Measurements from ENCODE around the gene SBNO1.
A peak's percentile ranks its signal among the peaks of the same experiment; 100 is the strongest.
"Not testable (repeated sequence)": the region's sequence is repeated elsewhere in the genome, so short reads cannot be mapped to it uniquely, and the experiment has no call there.

The SBNO1 gene

GRCh38 chr12:123388951-123389559 is 24.4 kb upstream of the SBNO1 start:
- DNase-seq (no peak), ATAC-seq (no peak)

- DNase-seq (peak; percentile 79), ATAC-seq (peak; percentile 43)
Observed at GRCh38 chr12:123388177-123388950, 23.7 kb upstream of the SBNO1 start.

- DNase-seq (peak; percentile 21), ATAC-seq (no peak)
Observed at GRCh38 chr12:123387508-123388176, 23.0 kb upstream of the SBNO1 start.

GRCh38 chr12:123385536-123385935 is 20.9 kb upstream of the SBNO1 start:
- DNase-seq, ATAC-seq: not testable (repeated sequence)

- DNase-seq, result no peak
- no peak for ATAC-seq
Observed at GRCh38 chr12:123384994-123385376, 20.3 kb upstream of the SBNO1 start.

GRCh38 chr12:123384318-123384993 is 19.8 kb upstream of the SBNO1 start:
- peak; percentile 37 for DNase-seq
- no peak for ATAC-seq

- no peak for ATAC-seq
- no peak for DNase-seq
Observed at GRCh38 chr12:123382684-123383083, 18.0 kb upstream of the SBNO1 start.

GRCh38 chr12:123379391-123379790 is 14.7 kb upstream of the SBNO1 start:
- DNase-seq (no peak), ATAC-seq (no peak)

- not testable (repeated sequence) for ATAC-seq, DNase-seq
Observed at GRCh38 chr12:123372415-123372814, 7.8 kb upstream of the SBNO1 start.

- not testable (repeated sequence) for ATAC-seq, DNase-seq
Observed at GRCh38 chr12:123371667-123372368, 7.2 kb upstream of the SBNO1 start.

GRCh38 chr12:123369229-123369628 is 4.6 kb upstream of the SBNO1 start:
- ATAC-seq (no peak), DNase-seq (no peak)

GRCh38 chr12:123368431-123368830 is 3.8 kb upstream of the SBNO1 start:
- ATAC-seq, DNase-seq: not testable (repeated sequence)

GRCh38 chr12:123367511-123367910 is 2.9 kb upstream of the SBNO1 start:
- ATAC-seq (no peak), DNase-seq (no peak)

- peak; percentile 83 for ATAC-seq
- peak; percentile 97 for DNase-seq
Observed at GRCh38 chr12:123365025-123365917, 624 bp upstream of the SBNO1 start.

- DNase-seq (peak; percentile 35), ATAC-seq (peak; percentile 0)
Observed at GRCh38 chr12:123363740-123364531, 711 bp downstream of the SBNO1 start.

- ATAC-seq, result no peak
- no peak for DNase-seq
Observed at GRCh38 chr12:123363390-123363739, 1.3 kb downstream of the SBNO1 start.

GRCh38 chr12:123358035-123358434 is 6.6 kb downstream of the SBNO1 start:
- ATAC-seq, result no peak
- no peak for DNase-seq

GRCh38 chr12:123356159-123356670 is 8.4 kb downstream of the SBNO1 start:
- DNase-seq (no peak), ATAC-seq (no peak)

- no peak for DNase-seq
- ATAC-seq, result peak; percentile 76
Observed at GRCh38 chr12:123354600-123354999, 10.0 kb downstream of the SBNO1 start.

- no peak for DNase-seq
- no peak for ATAC-seq
Observed at GRCh38 chr12:123351349-123351748, 13.3 kb downstream of the SBNO1 start.
